HG03469 (cell line): ENCODE results near the gene DHPS.
"Not testable (repeated sequence)": the region's sequence is repeated elsewhere in the genome, so short reads cannot be mapped to it uniquely, and the experiment has no call there.

ENCODE experiments used
- ATAC-seq: cut with Tn5 transposase; IDR thresholded peaks from one replicate; pipeline ENCODE4 v1.9.1; 2021; ENCODE audit warnings: mild to moderate bottlenecking, moderate library complexity, moderate number of reproducible peaks; ENCODE audit not compliant: unreplicated experiment

DHPS gene

GRCh38 chr19:12705654-12706331 is 24.1 kb upstream of the DHPS start:
- no peak for ATAC-seq

DNA sequence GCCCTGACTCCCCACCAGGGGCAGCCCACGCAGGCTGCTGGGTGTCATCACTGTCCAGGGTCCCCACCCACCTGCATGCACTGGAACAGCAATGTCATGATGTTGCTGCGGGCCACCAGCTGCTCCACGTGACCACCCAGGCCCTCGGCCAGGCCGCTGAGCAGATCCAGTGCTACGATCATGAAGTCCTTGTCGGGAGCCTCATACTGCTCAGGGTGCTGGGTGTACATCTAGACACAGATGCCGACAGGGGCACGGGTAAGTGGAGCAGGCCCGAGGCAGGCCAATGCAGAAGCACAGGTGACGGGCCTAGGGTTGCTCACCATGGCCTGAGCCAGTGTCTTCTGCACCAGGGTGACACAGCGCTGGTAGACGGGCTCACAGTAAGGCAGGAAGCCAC is 23.5 kb upstream of the DHPS start:
- no peak for ATAC-seq

- no peak for ATAC-seq
Observed at GRCh38 chr19:12703046-12703445, 21.4 kb upstream of the DHPS start.

DNA sequence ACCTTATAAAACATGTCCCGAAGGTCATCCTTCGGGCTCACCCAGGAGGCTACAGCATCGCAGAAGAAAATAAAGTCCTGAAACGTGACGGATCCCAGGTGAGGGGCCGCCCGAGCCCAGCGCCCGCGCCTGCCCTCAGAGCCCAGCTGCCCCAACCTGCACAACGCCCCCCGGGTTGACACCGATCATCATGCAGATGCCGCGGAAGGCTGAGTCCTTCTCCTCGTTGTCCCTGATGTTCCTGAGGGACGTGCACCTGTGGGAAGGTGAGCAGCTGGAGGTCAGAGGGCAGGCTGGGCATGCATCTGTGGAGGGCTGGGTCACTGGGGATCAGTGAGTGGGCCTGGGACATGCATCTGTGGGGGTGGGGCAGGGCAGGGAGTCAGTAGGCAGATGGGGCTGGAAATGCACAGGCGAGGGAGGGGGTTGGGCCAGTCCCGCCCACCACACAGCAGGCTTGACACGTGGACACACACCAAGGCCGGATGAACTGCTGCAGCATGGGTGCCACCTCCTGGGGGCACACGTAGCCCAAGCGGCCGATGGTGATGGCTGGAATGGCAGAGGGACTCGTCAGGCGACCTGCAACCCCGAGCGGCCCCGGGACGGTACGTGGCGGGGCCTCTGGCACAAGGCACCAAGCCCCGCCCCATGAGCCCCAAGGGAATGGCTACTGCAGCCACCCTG is 20.1 kb upstream of the DHPS start:
- no peak for ATAC-seq

DNA sequence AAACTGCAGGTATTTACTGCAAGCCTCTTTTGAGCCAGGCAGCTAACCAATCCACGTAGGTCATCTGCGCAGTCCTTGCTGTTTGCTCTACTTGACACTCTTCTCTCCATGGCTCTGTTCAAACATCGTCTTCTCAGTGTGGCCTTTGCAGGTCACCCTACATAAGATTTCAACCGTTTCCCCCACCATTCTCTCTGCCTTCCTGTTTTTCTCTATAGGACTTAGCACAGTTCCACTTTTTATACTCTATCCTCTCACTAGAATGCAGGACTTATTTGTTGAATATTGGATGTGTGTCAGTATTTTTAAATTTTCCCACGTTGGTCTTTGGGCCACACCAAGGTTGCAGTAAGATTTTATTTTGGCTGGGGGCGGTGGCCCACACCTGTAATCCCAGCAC is 16.5 kb upstream of the DHPS start:
- ATAC-seq: no peak

DNA sequence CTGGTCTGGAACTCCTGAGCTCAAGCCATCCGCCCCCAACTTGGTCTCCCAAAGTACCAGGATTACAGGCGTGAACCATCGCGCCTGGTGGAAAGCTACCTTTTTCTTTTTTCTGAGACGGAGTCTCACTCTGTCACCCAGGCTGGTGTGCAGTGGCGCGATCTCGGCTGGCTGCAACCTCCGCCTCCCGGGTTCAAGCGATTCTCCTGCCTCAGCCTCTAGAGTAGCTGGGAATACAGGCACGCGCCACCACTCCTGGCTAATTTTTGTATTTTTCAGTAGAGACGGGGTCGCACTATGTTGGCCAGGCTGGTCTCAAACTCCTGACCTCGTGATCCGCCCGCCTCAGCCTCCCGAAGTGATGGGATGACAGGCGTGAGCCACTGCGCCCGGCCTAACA is 15.7 kb upstream of the DHPS start:
- not testable (repeated sequence) for ATAC-seq

DNA sequence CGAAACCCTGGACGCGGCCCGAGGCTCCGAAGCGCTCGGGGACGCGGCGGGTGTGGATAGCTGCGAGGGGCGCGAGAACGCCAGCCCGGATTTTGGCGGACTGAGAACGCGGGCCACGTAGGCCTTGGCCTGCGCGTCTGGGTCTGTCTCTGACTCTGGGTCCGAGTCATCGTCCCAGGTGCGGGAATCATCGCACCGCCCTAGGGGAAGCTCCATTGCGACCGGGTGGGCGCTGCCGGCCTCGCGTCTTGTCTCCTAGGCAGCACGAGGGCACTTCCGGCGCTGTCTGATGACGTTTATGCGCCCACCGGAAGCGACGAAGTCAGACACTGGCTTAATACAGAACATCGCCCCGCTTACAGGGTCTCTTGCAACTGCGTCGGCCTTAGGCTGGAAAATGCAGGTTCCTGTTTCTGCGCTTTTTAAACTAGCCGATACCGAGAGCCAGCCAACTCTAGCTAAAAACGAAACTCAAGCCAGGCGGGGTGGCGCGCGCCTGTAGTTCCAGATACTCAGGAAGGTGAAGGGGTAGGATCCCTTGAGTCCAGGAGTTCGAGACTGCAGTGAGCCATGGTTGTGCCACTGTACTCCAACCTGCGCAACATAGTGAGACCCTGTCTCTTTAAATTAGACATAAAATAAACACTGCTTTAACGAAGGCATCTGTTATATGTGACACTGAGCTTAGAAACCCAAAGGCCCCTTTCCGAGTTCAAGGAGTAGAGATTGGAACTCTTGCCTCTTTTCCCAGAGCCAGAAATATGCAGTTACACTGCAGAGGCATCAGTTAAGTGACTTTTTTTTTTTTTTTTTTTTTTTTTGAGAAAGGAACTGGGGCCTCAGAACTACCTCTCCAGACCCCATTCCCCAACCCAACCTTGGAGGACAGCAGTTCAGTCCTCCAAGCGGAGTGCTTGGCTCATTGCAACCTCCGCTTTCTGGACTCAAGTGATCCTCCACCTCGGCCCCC is 15.0 kb upstream of the DHPS start, which contains the start of gene FBXW9:
FBXW9 (minus strand) TSS at position 266 of the 970 bp plus-strand sequence; CDS start at position 216, 50 bp downstream.
- ATAC-seq: peak; percentile 30

DNA sequence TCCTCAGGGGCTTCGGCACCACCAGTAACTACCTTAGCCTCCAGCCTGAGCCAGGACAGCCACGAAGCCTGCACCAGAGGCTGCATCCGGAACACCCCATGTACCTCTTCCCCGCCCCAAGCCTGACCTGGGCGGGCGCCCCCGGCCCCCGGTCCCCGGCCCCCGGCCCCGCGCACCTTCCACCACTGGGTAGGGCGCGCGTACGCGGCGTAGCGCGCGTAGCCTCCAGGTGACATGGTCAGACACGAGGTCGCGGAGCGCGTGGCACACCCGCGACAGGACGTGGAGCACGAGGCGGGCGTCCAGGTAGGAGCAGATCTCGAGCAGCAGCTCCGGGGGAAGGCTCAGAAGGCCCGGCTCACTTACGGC is 14.3 kb upstream of the DHPS start:
- ATAC-seq: no peak

DNA sequence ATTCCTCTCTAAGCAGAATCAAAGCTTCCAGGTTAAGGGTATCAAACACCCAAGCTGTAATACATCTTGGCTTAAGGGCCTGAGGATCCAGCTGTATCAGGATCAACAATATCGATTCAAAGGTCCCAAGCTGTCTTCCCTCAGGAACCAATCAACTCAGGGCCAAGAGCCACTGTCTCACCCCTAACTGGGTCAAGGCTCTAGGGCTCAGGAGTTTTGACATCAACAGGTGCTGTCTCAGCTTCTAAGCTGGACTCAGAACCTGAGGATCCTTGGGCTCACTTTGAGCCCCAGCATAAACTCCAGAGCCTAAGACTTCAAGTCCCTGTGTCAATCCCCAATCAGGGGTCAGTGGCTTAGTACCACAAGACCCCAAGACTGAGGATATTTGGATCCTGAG is 13.8 kb upstream of the DHPS start:
- no peak for ATAC-seq

DNA sequence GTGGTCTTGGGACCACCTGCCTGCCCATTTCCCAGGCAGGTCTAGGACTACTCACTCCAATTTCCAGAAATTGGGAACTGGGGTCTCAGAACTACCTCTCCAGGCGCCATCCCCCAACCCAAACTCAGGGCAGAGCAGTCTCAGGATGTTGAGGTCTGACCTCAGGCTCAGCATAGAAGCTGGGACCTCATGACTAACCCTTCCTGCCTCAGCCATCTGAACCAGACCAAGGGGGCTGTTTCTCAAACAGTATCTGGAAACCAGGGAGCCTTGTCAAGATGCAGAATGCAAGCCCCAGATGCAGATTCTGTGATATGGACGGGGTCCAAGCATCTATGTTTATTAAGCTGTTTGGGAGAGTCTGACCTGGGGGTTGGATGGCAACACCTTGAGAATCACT is 13.4 kb upstream of the DHPS start:
- ATAC-seq: no peak

DNA sequence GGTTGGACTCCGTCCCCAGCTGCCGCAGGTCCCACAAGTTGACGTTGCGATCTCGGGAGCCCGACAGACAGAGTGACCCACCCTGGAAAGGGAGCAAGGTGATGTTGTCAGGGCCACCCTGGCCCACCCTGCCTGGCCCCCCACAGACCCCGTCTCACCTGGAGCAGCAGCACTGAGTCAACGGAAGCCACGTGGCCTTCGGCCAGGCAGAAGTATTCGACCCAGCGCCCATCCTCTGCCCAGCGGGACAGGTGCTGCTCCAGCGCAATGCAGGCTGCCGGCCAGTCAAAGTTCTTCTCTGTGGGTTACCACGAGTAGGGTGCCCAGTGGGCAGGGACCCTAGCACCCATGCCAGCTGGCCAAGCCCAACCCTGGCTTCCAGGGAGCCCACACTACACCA is 13.0 kb upstream of the DHPS start:
- ATAC-seq: no peak

- no peak for ATAC-seq
Observed at GRCh38 chr19:12692960-12693359, 11.3 kb upstream of the DHPS start.

DNA sequence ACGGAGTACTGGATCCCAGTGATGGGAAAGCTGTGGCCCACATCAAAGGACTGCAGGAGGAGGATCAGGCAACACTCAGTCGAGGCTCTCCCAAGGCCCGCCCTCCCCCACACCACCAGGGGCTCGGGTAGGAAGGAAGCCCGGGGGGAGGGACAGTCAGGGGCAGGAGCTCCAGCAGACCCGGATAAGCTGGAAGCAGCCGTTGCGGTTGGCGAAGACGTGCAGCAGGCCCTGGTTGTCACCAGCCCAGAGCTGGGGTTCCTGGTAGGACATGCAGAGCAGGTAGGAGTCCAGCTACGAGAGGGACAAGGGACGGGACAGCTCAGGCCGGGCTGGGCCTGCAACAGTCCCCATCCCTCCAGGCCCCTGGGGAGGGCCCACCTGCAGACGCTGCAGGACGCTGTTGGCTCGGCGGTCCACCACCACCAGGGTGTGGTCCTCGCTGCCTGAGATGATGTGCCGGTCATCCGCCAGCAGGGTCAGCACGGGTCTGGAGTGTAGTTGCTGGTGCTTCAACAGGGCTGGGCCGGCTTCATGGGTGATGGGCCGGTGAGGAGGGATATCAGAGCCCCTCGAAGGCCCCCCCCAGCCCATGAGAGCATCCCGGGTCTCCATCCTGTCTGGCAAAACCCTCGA is 8.0 kb upstream of the DHPS start:
- no peak for ATAC-seq

DNA sequence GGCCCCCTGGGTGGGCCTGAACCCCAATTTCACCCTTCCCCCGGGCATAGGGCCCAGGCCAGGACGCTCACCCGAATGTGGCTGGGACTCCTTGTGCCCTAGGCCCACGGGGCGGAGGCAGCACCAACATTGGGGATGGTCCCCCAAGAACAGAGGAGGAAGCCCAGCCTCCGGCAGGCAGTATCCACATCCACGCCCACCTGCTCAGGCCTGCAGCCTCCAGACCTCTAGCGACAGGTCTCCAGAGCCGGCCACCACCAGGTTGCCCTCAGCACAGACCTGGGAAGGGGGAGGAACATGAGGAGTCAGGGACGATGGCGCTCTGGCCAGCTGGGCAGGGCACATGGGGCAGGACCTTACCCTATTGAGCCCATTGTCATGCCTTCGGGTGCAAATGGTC is 7.3 kb upstream of the DHPS start:
- no peak for ATAC-seq

- no peak for ATAC-seq
Observed at GRCh38 chr19:12687496-12688196, 6.0 kb upstream of the DHPS start, which contains the start of gene GNG14. Gene GNG14 (plus strand): TSS chr19:12687998. CDS start chr19:12688049, 51 bp downstream.

DNA sequence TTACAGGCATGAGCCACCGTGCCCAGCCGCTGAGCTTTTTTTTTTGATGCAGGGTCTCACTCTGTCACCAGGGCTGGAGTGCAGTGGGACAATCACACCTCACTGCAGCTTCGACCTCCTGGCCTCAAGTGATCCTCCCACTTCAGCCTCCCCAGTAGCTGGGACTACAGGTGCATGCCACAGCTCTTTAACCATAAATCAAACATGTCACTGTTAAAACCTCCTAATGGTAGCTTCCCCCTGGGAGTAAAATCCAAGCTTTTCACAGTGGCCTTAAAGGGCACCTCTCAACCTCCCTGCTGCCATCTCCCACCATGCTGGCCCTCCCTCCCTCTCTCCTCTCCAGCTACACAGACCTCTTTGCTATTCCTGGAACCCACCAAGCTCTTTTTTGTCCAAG is 4.2 kb upstream of the DHPS start:
- no peak for ATAC-seq

DNA sequence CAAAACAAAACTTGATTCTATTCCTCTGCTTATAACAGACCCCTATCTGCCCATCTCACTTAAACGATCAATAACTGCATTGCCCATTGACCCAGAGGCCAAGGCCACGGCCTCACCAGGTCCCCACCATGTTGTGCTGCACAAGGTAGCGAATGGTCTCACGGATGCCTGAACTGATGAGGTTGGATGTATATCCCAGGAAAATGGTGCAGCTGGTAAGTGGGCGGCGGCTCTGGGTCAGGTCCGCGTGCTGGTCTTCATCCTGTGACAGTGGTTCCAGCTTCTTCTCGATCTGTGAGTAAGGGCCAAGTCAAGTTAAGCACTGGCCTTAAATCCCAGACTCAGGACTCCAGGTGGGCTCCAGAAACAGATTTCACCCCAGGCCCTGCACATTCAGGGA is 1.6 kb downstream of the DHPS start:
- ATAC-seq: no peak

DNA sequence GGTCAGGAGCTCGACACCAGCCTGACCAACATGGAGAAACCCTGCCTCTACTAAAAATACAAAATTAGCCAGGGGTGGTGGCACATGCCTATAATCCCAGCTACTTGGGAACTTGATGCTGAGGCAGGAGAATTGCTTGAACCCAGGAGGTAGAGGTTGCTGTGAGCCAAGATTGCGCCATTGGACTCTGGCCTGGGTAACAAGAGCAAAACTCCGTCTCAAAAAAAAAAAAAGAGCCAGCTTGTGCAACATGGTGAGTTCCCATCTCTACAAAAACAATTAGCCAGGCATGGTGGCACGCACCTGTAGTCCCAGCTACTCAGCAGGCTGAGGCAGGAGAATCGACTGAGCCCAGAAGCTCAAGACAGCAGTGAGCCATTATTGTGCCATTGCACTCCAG is 3.6 kb downstream of the DHPS start:
- ATAC-seq: not testable (repeated sequence)

DNA sequence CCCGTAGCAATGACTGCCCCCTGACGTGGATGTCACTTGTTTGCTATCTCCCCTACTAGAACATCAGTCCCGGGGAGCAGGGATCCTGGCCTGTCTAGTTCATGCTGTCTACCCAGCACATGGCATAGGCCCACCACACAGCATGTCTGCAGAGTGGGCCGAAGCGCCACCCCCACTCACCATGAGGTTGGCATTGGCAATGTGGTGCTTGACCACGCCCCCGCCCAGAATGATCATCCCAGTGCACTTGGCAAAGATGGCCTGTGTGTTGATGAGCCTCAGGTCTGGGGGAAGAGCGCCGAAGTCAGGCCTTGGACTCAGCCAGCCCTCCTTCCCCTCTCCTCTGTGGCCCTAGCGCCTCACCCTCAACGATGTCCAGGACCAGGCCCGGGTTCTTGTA is 4.8 kb downstream of the DHPS start:
- no peak for ATAC-seq

DNA sequence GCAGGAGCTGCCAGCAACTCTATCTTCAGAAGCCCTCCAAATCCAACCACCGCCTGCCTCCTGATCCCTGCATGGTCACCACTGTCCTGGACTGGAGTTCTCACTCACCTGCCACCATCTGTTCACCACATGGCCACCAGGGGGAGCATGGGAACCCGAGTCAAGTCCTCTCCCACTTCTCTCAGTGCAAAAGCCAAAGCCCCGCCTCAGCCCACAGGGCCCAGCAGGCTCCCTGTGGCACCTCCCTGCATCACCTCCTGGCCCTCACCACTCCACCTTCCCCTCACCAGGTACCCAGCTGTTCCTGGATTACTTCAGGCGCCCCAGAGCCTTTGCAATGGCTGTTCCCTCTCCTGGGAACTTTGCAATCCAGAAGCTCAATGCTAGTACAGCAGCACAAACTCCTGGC is 5.3 kb downstream of the DHPS start:
- ATAC-seq: no peak
